CD4-positive, alpha-beta T cell treated with Interleukin-21 for 1 hour (primary cell): ENCODE results near the gene BEST3.
"Not testable (repeated sequence)": the region's sequence is repeated elsewhere in the genome, so short reads cannot be mapped to it uniquely, and the experiment has no call there.

ENCODE experiments used
- DNase-seq: peaks from one replicate; pipeline ENCODE4 v3.0.0-alpha.2; 2020

Gene BEST3

DNA sequence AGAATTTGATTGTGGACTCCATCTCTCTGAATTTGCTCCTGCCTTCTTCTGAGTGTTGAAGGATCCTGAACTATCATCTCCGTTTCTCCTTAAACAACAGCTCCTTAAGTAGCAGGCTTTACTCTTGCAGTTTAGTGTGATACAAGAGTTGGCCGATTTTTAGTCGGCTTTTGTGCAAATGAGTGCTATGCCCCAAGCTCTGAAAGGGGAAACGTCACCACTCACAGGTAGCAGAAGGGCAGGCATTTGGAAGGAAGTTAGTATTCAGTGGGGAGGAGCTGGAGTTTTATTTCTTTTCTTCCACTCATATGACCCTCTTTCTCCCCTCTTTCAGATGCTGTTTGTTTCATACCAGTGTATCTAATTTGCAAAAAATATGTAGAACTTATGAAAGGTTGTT, 51.9 kb downstream of the BEST3 start:
- no peak for DNase-seq

DNA sequence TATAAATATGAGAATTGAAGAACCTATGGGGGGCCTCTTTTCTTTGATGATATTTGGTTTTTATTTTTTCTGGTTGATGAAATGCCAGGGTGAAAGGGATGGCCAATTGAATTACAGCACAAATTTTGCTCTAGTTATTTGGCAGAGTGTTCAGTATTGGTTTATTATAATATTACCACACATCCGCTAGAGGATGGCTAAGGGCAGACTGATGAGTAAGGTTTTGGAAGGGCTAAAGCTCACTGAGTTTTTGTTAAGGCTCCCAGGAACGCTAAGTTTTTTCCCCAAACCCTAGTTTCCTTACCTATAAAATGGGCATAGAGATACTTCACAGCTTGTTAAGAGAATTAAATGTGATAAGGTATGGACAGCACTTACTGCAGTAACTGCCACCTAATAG, 54.1 kb downstream of the BEST3 start:
- DNase-seq, result no peak

DNA sequence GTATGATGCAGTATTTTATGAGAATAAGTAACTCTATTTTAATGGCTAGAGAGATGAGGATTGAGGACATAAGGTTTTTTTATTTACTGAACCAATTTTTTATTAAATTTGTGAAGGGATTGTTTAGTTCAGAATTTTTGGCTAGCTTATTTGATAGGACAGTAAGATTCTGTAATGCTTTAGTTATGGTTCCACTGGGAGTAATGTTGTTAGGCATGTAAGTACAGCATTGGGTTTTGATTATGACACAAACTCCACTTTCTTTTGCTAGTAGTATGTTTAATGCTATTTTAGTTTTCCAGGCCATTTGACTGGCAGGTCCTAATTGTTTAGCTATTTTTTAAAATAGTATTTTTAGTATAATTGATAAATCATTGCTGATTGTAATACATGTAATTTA, 54.6 kb downstream of the BEST3 start:
- DNase-seq, result no peak

DNA sequence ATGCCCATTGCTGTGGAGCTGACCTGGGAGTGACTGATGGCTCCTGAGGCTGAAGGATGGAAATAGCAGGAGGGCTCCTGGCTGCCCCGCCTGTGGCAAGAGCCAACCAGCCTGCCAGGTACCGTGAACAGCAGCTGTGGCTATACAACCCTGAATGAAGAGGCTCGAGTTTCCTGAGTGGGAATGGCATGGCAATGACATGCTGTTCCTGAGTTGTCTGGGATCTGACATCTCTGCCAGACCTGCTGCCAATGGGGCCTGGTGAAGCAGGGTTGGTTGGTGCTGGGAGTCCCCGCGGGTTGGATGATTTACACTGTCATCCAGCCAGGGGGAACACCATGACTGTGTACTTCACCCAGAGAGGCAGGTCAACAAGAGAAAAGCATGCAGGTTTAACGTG, 56.6 kb downstream of the BEST3 start:
- DNase-seq, result no peak

DNA sequence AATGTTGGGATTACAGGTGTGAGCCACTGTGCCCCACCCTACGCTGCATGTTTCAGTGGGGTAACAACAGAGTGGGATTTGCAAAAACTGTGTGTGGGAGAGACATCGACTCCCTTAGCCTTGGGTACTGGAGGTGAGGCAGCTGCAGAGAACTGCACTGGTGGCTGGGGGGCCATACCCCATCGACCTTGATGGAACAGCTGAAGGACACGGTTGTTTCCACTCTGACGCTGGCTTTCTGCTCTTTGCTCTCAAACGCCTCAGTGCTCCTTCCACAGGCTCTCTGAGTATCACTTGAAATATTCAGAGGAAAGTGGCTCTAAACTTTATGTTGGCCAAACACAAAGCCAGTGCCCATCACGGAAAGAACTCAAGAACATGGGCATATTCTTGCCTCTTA, 57.6 kb downstream of the BEST3 start:
- no peak for DNase-seq

DNA sequence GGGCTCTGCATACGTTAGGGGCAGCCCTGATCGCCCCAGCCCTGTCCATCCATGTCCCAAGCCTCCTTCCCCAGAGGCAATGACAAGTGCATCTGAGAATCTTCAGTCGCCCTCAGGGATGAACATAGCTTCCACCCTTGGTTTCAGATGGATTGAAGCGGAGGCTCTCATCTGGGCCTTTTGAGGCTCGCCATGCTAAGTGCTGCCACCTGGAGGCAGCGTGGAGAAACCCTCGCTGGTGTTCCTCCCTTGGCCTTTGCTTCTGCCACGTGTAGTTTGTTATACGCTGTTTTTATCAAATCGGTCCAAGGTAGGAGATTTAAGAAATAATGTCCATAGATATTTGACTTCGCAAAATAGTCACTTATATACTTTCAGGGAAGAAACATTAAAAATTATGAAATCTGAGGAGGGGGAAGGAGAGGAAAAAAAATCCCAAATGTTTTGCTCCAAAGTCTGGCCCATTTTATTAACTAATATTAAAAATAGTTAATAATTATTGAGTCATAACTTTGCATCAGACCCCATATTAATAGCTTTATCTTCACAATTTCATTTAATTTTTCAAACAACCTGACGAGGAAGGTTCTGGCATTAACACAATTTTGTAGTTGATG, 59.6 kb downstream of the BEST3 start:
- peak; percentile 63 for DNase-seq

DNA sequence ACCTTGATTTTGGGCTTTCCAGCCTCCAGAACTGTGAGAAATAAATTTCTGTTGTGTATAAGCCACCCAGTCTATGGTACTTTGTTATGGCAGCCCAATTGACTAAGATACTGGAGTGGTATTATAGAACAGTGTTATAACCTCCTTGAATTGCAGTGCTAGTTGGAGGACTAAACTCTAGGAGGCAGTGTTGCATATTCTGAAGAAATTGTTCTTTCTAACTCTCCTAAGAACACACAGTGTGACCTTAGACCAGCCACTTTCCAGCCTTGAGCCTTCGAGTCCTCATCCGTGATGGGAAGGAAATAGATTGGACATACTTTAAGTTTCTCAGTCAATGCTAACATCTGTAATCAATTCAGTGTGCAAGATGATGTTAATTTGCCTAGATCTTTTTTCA, 66.0 kb downstream of the BEST3 start:
- no peak for DNase-seq

DNA sequence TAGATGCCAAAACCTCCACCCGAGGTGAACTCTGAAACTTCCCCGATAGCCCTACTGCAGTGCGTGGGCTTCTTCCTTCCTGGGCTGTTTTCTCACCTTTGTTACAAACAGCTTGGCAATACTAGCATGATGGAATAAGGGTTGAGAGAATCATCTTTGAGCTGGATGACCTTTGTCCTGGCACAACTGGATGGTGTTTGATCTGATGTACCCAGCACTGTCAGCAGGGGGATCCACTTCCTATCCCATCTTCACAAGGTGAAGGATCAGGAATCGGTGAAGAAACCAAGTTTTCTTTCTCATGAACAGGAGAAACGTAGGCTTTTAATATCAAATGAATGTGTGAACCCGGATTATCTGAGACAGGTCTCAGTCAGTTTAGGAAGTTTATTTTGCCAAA, 68.9 kb downstream of the BEST3 start:
- DNase-seq, result no peak

DNA sequence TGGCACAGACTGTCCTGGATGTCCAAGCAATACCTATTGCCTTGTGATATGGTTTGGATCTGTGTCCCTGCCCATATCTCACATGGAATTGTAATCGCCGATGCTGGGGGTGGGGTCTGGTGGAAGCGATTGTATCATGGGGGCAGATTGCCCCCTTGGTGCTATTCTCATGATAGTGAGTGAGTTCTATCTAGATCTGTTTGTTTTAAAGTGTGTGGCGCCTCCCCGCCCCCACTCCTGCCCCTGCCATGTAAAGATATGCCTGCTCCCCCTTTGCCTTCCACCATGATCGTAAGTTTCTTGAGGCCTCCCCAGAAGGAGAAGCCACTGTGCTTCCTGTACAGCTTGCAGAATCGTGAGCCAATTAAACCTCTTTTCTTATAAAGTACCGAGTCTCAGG, 71.6 kb downstream of the BEST3 start:
- DNase-seq, result no peak

DNA sequence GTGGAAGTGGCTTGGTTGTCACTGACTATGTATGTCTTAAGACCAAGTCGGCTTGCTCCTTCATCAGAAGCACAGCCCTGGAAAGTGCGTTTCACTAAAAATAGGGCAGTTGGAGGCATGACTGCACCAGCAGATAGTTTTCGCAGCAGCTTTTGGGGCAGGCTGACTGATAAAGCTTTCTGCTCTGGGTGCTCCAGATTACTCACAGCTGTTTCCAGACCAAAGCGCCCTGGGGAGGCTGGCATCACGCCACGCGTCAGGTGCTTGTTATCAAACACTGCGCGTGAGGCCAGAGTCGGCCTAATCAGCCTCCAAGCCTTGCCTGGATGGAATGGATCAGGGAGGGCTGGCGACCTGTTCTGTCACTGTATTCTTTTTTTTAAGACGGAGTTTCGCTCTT, 75.1 kb downstream of the BEST3 start:
- DNase-seq, result no peak

DNA sequence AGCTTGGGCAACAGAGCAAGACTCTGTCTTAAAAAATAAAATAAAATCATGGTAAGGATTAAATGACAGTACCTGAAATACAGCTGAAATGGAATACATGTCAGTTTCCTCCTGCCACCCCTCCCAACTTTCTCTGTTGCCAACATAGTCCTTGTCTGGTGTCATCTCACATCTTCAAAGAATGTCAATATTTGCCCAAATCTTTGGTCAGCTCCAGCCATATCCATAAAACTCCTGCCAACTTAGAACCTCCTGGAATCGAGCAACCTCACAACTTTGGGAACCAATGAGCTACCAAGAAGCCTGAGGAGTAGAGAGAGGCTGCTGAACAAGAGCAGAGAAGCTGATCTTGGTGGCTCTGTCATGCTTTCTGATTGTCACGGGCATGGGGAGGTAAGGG, 77.6 kb downstream of the BEST3 start:
- DNase-seq, result no peak

DNA sequence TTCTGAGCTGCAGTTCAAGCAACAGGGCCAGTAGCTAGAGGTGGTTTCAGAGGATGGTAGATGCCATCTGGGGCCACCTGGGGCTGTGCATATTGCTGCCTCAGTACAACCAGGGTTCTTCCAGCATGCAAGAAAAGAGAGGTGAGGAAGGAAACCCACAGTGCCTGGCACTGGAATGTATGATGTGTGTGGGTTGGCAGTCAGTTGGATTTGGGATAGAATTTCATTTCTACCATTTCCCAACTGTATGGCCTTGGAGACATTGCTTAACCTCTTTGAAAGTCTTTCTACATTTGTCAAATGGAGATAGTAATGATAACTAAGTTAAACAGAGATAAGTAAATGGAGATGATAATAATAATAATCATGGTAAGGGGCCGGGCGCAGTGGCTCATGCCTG, 78.2 kb downstream of the BEST3 start:
- DNase-seq, result no peak

DNA sequence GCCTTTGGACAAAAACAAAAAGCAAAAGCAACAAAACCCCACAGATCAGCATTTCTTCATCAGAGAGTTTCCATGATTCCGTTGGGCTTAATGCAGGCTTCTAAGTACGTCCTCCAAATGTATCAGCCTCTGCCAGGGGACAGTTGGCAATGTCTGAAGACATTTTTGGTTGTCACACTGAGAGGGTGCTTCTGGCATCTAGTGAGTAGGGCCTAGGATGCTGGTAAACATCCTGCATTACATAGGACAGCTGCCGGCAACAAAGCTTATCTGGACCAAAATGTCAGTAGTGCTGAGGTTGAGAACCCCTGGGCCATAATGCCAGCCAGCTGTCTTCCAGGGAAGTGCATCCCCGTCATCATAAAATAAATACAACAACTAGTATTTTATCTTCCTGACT, 79.0 kb downstream of the BEST3 start:
- no peak for DNase-seq

DNA sequence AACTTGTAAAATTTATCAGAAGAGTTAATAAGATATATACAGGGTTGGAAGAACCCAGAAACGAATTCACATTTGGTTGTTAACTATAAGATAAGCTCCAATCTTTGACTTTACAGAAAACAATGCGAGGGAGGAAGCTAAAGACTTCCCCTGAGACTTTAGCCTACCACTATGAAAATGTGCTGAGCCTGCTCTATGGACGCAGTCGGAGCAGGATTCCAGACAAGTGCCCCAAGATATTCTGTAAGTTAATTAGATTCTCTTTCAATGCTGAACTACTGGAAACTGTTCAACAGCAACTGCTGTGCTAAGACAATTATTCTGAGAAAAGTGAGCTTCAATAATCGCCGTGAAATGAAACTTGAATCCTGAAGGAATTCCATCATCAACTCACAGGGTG, 80.1 kb downstream of the BEST3 start:
- no peak for DNase-seq

DNA sequence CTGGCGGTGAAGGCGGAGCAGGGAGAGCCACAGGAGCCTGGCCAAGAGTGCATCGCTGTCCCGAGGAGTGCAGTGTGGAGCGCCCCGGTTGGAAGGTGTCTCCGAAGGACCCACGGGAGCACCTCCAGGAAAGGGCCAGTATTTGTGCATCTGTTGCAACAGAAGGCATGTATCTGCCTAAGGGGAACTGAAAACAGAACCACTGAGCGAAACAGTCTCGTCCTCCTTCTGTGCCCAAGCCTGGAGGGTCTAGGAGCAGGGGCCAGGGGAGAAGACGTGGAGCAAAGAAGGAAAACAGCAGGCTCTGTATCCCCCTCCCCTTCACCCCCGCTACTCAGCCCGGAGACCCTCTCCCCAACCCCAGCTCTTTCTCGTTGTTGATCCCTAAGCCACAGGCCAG, 83.1 kb downstream of the BEST3 start:
- no peak for DNase-seq

DNA sequence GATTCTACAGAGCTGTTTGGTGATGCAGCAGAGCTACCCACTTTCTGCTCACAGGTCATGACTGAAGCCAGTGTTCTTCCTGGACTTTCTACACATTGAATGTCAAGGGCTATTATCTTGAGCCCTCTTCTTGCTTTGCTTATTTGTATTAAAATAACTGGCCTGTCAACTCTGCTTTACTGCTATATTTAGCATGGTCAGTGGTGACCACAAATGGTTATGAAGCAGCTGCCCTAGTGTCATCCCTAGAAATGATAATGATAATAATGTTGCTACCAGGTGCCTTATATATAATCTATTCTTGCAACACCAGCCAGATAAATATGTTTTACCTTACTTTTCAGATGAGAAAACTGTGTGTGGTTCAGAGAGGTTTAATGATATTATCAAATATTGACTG, 85.8 kb downstream of the BEST3 start:
- DNase-seq, result no peak

DNA sequence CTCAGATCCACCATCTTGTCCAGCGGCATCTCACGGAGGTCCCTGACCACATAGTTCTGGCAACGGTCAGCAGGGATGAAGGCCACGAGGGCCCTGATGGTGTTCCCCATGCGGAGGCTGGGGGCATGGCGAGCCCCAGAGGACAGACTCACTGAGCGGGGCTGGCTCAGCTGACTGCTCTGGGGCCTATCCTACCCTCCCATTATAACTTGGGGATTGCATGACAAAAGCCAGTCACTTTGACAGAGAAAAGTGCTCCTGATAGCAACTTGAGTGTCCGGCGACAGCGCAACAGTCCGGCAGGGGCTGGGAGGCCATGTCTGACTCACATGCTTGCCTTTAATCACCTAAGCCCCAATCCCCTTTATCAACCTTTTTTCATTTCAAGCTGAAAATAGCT, 88.4 kb downstream of the BEST3 start, which contains the start of gene LRRC10:
Gene LRRC10 (minus strand): TSS at position 179 of the 400 bp plus-strand sequence. CDS start 69 bp downstream, at position 110.
- no peak for DNase-seq

DNA sequence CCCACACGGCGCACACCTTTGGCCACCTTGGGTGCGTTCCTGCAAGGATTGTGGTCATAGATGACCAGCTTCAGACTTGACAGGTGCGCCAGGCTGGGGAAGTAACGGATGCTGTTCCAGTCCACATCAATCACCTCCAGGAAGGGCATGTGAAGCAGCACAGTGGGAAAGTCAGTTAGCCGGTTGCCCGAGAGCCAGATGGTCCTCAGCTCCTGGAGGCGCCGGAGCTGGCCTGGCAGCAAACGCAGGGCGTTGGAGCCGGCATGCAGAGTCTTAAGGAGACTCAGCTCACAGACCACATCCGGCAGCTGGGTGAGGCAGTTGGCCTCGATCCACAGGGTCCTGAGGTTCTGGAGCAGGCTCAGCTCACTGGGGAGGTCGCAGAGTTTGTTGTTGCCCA, 89.0 kb downstream of the BEST3 start:
- DNase-seq, result no peak

DNA sequence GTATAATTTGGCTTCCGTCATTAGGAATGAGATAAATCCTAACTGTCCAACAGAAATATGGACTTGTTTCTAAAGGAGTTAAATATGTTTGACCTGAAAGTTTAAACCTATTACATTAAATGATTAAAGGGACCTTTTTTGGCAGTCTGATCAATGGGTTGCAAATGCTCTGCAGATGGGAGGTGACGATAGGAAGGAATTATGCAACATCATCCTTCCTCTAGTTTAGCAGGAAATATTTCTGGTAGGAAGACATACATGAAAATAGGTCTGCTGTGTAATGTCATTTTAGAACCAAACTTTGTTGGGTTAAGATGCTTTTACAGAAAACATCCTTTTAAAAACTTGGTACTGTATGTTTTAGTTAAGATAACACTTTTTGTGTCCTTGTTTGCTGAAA, 91.0 kb downstream of the BEST3 start:
- DNase-seq, result no peak

DNA sequence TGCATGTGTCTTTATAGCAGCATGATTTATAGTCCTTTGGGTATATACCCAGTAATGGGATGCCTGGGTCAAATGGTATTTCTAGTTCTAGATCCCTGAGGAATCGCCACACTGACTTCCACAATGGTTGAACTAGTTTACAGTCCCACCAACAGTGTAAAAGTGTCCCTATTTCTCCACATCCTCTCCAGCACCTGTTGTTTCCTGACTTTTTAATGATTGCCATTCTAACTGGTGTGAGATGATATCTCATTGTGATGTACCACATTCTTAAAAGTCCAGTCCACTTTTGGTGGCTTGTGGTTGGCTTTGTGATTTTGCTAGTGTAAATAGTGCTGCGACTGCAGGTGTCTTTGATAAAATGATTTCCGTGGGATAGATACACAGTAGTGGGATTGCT, 94.8 kb downstream of the BEST3 start:
- DNase-seq, result not testable (repeated sequence)
